B cell (primary cell): ENCODE data around the gene TP53.

Experiments
- CTCF ChIP-seq: fragments of 200-600 bp; IDR thresholded peaks from one replicate; pipeline ENCODE4 v1.8.0; 2022; ENCODE audit warnings: antibody characterized with exemption, mild to moderate bottlenecking
- EZH2 ChIP-seq: IDR thresholded peaks from 2 replicates; pipeline ENCODE4 v1.6.1; 2012; ENCODE audit warnings: borderline replicate concordance, low read depth, mild to moderate bottlenecking, moderate library complexity, low read length; ENCODE audit not compliant: insufficient read depth, poor library complexity, severe bottlenecking

GRCh38 chr17:7701681-7702080 lies 14.4 kb upstream of the TP53 start:
- TF ChIP-seq CTCF: no peak
- no peak for TF ChIP-seq EZH2
